Peyer's patch (tissue), 4 donors: ENCODE data around the gene AHRR.

Source experiments
- POLR2A ChIP-seq, 2 donors: fragments of 450-650 bp; IDR thresholded peaks; one replicate each; pipeline ENCODE4 v1.5.1; 2017; ENCODE audit warnings: antibody characterized with exemption in 2 of 2, mild to moderate bottlenecking in 2 of 2, moderate library complexity in 2 of 2
- TF ChIP-seq, protein P1 (sequence below), 6 experiments: fragments of 450-650 bp in 4 of 6; fragments of 200-600 bp in 2 of 6; sonication (generic) in 1 of 6; IDR thresholded peaks; one replicate each; pipeline ENCODE4 v1.5.1; 2017 to 2019; ENCODE audit warnings: antibody characterized with exemption in 6 of 6, mild to moderate bottlenecking in 3 of 6, moderate library complexity in 1 of 6

GRCh38 chr5:475704-476101, 154.2 kb downstream of the AHRR start:
- TF ChIP-seq, protein P1, sequence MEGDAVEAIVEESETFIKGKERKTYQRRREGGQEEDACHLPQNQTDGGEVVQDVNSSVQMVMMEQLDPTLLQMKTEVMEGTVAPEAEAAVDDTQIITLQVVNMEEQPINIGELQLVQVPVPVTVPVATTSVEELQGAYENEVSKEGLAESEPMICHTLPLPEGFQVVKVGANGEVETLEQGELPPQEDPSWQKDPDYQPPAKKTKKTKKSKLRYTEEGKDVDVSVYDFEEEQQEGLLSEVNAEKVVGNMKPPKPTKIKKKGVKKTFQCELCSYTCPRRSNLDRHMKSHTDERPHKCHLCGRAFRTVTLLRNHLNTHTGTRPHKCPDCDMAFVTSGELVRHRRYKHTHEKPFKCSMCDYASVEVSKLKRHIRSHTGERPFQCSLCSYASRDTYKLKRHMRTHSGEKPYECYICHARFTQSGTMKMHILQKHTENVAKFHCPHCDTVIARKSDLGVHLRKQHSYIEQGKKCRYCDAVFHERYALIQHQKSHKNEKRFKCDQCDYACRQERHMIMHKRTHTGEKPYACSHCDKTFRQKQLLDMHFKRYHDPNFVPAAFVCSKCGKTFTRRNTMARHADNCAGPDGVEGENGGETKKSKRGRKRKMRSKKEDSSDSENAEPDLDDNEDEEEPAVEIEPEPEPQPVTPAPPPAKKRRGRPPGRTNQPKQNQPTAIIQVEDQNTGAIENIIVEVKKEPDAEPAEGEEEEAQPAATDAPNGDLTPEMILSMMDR (IDR thresholded peaks at IDR 0.05): no peak
- TF ChIP-seq POLR2A (IDR thresholded peaks at IDR 0.05): no peak
